GM23338 (cell line): ENCODE data around the gene CNTROB. TPM values are rescaled to one million over a fixed set of nuclear protein-coding genes. Genes with fewer than 3 reads are reported as not detected.
A peak's percentile ranks its signal among the peaks of the same experiment; 100 is the strongest.

Source experiments
- ATAC-seq: fragments of 200-7000 bp; cut with Tn5 transposase; 3 replicates; pipeline ENCODE4 v1.9.1; 2020
- DNase-seq: peaks from one replicate; pipeline ENCODE4 v3.0.0-alpha.2; 2015; ENCODE audit warnings: low spot score
- H2AFZ ChIP-seq: fragments of 200-600 bp; sonication (generic); 2 replicates; pipeline ENCODE4 v1.8.0; 2016; ENCODE audit warnings: antibody characterized with exemption, mild to moderate bottlenecking, moderate library complexity
- H3F3A ChIP-seq: fragments of 200-600 bp; sonication (generic); replicated peaks from 2 replicates; pipeline ENCODE4 v1.8.0; 2017; ENCODE audit warnings: antibody characterized with exemption, mixed run types, low read depth
- H3K27ac ChIP-seq: fragments of 200-600 bp; sonication (generic); 2 replicates; pipeline ENCODE4 v1.6.1; 2016; ENCODE audit warnings: low read depth
- H3K27me3 ChIP-seq: fragments of 200-600 bp; sonication (generic); 2 replicates; pipeline ENCODE4 v1.8.0; 2016; ENCODE audit warnings: mild to moderate bottlenecking, mixed run types, moderate library complexity; ENCODE audit not compliant: insufficient read depth
- H3K36me3 ChIP-seq: fragments of 200-600 bp; sonication (generic); 2 replicates; pipeline ENCODE4 v1.8.0; 2016; ENCODE audit warnings: mild to moderate bottlenecking; ENCODE audit not compliant: insufficient read depth
- H3K4me1 ChIP-seq: fragments of 200-600 bp; sonication (generic); 2 replicates; pipeline ENCODE4 v1.8.0; 2016; ENCODE audit warnings: mild to moderate bottlenecking, moderate library complexity; ENCODE audit not compliant: insufficient read depth
- H3K4me2 ChIP-seq: fragments of 200-600 bp; sonication (generic); 2 replicates; pipeline ENCODE4 v1.7.1; 2017; ENCODE audit warnings: mixed run types
- H3K4me3 ChIP-seq: fragments of 200-600 bp; sonication (generic); 2 replicates; pipeline ENCODE4 v1.6.1; 2016; ENCODE audit warnings: mixed run types
- H3K79me2 ChIP-seq: fragments of 200-600 bp; sonication (generic); replicated peaks from 2 replicates; pipeline ENCODE4 v1.8.0; 2017; ENCODE audit warnings: mild to moderate bottlenecking; ENCODE audit not compliant: insufficient read depth
- H3K9me2 ChIP-seq: fragments of 200-600 bp; sonication (generic); 2 replicates; pipeline ENCODE4 v1.8.0; 2017; ENCODE audit not compliant: insufficient read depth
- H4K20me1 ChIP-seq: fragments of 200-600 bp; sonication (generic); replicated peaks from 2 replicates; pipeline ENCODE4 v1.8.0; 2017; ENCODE audit warnings: mild to moderate bottlenecking; ENCODE audit not compliant: insufficient read depth
- H3K27ac Mint-ChIP-seq: 2 replicates; pipeline ENCODE4 v1.8.0; 2020; ENCODE audit warnings: inconsistent platforms, mild to moderate bottlenecking, moderate library complexity, mixed read lengths
- H3K27me3 Mint-ChIP-seq: 3 replicates; pipeline ENCODE4 v1.8.0; 2022; ENCODE audit warnings: low read depth, mild to moderate bottlenecking, moderate library complexity, mixed read lengths, inconsistent platforms; ENCODE audit not compliant: insufficient read depth, poor library complexity
- H3K36me3 Mint-ChIP-seq: 3 replicates; pipeline ENCODE4 v1.8.0; 2021; ENCODE audit warnings: low read depth, mild to moderate bottlenecking, inconsistent platforms, moderate library complexity, mixed read lengths
- H3K4me1 Mint-ChIP-seq: 3 replicates; pipeline ENCODE4 v1.8.0; 2020; ENCODE audit warnings: mild to moderate bottlenecking, inconsistent platforms, mixed read lengths
- H3K4me3 Mint-ChIP-seq: 3 replicates; pipeline ENCODE4 v1.8.0; 2021; ENCODE audit warnings: moderate library complexity, mild to moderate bottlenecking, inconsistent platforms, mixed read lengths
- H3K9me3 Mint-ChIP-seq: 3 replicates; pipeline ENCODE4 v1.8.0; 2020; ENCODE audit warnings: moderate library complexity, mild to moderate bottlenecking, inconsistent platforms, mixed read lengths
- CREB1 ChIP-seq: fragments of 250-450 bp; sonication (Bioruptor Pico); IDR thresholded peaks from 2 replicates; pipeline ENCODE4 v1.5.0; 2020; ENCODE audit warnings: low read depth, mild to moderate bottlenecking, moderate library complexity
- EZH2phosphoT487 ChIP-seq: fragments of 200-600 bp; sonication (generic); IDR thresholded peaks from one replicate; pipeline ENCODE4 v1.8.1; 2018; ENCODE audit warnings: antibody characterized with exemption; ENCODE audit not compliant: unreplicated experiment
- JUNB ChIP-seq: IDR thresholded peaks from one replicate; pipeline ENCODE4 v1.6.1; 2016; ENCODE audit warnings: antibody characterized with exemption; ENCODE audit not compliant: unreplicated experiment
- ZNF114 ChIP-seq: fragments of 250-450 bp; sonication (Bioruptor Pico); IDR thresholded peaks from 2 replicates; pipeline ENCODE4 v1.5.0; 2020; ENCODE audit warnings: mild to moderate bottlenecking, moderate library complexity
- polyA plus RNA-seq: library from polyadenylated mRNA; unstranded; fragments of >200 nt; fragmentation: Nextera tagmentation; extraction: Ambion mirVana; gene quantifications from 2 replicates; pipeline ENCODE4 v1.2.1, GENCODE V29; 2016
- total RNA-seq: library from RNA; depleted of rRNA; stranded (reverse); fragments of >200 nt; shearing (Covaris generic); gene quantifications from 2 replicates; pipeline ENCODE4 v1.2.3, GENCODE V29; 2014
- TF ChIP-seq, protein P1 (sequence below): IDR thresholded peaks from 2 replicates; pipeline ENCODE4 v1.6.1; 2016; ENCODE audit warnings: antibody characterized with exemption
- TF ChIP-seq, protein P2 (sequence below), 2 experiments: fragments of 200-600 bp in 1 of 2; sonication (generic) in 1 of 2; conservative IDR thresholded peaks; 2 replicates each; pipeline versions ENCODE4 v1.5.1 to v1.6.1; 2016 to 2017; ENCODE audit warnings: antibody characterized with exemption in 2 of 2, low read depth in 2 of 2, mild to moderate bottlenecking in 2 of 2, moderate library complexity in 1 of 2
- TF ChIP-seq, protein P3 (sequence below): fragments of 250-450 bp; sonication (Bioruptor Pico); IDR thresholded peaks from 2 replicates; pipeline ENCODE4 v1.5.0; 2020; ENCODE audit warnings: mild to moderate bottlenecking, moderate library complexity

The CNTROB gene
- total and polyA plus RNA-seq, 2 experiments from 2014 or later, result 16.3 to 18.5 TPM

DNA sequence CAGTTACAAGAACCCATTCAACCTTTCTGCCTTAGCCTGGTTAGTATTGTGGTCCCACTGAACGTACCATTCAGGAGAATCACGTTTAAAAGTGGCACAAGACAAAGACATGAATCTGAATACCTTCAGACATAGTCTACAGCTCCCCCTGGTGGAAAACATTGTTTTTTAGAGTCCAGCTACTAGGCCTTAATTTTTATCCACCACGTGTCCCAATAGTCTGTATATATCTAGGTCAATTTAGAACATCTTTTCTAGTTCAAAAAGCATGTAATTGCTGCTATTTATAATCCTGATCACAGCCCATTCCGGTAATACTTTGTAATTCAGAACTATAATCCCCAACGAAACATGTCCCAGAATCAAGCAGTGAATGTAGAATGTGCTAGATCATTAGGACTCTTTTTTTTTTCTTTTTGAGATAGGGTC is 56.8 kb downstream of the CNTROB start:
- ATAC-seq (peak; percentile 3; the same call in 2 of the 3 replicates), DNase-seq (peak; percentile 79)
- no peak overlapping the region for H3K4me3 Mint-ChIP-seq
- H4K20me1 ChIP-seq, result no peaks in the 10 kb centered on the region
- no peaks in the 10 kb centered on the region for H3K4me1 ChIP-seq
- H3K9me2 ChIP-seq, result no peaks in the 10 kb centered on the region
- peaks cover 5% of the 10 kb centered on the region; the same call in 2 of the 3 replicates for H3K4me1 Mint-ChIP-seq
- H3K4me3 ChIP-seq, result no peak overlapping the region
- H3K79me2 ChIP-seq, result no peaks in the 10 kb centered on the region
- H3K27me3 Mint-ChIP-seq, result peaks cover 25% of the 10 kb centered on the region
- H3K4me2 ChIP-seq, result no peak overlapping the region
- H3K27me3 ChIP-seq, result peaks cover 22% of the 10 kb centered on the region
- peaks cover 9% of the 10 kb centered on the region; the same call in 2 of the 3 replicates for H3K9me3 Mint-ChIP-seq
- no peak overlapping the region for H3K27ac ChIP-seq
- H3K36me3 ChIP-seq, result no peaks in the 10 kb centered on the region
- no peaks in the 10 kb centered on the region for H3F3A ChIP-seq
- H2AFZ ChIP-seq, result no peak overlapping the region
- no peak overlapping the region for H3K27ac Mint-ChIP-seq
- H3K36me3 Mint-ChIP-seq, result no peaks in the 10 kb centered on the region; the same call in 2 of the 3 replicates
- TF ChIP-seq, protein P1, sequence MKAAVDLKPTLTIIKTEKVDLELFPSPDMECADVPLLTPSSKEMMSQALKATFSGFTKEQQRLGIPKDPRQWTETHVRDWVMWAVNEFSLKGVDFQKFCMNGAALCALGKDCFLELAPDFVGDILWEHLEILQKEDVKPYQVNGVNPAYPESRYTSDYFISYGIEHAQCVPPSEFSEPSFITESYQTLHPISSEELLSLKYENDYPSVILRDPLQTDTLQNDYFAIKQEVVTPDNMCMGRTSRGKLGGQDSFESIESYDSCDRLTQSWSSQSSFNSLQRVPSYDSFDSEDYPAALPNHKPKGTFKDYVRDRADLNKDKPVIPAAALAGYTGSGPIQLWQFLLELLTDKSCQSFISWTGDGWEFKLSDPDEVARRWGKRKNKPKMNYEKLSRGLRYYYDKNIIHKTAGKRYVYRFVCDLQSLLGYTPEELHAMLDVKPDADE, result no peak
- TF ChIP-seq ZNF114 (CRISPR knock-in tag), result no peak
- TF ChIP-seq, protein P2, sequence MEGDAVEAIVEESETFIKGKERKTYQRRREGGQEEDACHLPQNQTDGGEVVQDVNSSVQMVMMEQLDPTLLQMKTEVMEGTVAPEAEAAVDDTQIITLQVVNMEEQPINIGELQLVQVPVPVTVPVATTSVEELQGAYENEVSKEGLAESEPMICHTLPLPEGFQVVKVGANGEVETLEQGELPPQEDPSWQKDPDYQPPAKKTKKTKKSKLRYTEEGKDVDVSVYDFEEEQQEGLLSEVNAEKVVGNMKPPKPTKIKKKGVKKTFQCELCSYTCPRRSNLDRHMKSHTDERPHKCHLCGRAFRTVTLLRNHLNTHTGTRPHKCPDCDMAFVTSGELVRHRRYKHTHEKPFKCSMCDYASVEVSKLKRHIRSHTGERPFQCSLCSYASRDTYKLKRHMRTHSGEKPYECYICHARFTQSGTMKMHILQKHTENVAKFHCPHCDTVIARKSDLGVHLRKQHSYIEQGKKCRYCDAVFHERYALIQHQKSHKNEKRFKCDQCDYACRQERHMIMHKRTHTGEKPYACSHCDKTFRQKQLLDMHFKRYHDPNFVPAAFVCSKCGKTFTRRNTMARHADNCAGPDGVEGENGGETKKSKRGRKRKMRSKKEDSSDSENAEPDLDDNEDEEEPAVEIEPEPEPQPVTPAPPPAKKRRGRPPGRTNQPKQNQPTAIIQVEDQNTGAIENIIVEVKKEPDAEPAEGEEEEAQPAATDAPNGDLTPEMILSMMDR (conservative IDR thresholded peaks at IDR 0.05; ENCODE audit: low read depth in 2 of 2), result peak; percentile 54 to 88
- no peak for TF ChIP-seq EZH2phosphoT487
- TF ChIP-seq JUNB, result no peak
- no peak for TF ChIP-seq CREB1 (CRISPR knock-in tag)
- TF ChIP-seq, protein P3, sequence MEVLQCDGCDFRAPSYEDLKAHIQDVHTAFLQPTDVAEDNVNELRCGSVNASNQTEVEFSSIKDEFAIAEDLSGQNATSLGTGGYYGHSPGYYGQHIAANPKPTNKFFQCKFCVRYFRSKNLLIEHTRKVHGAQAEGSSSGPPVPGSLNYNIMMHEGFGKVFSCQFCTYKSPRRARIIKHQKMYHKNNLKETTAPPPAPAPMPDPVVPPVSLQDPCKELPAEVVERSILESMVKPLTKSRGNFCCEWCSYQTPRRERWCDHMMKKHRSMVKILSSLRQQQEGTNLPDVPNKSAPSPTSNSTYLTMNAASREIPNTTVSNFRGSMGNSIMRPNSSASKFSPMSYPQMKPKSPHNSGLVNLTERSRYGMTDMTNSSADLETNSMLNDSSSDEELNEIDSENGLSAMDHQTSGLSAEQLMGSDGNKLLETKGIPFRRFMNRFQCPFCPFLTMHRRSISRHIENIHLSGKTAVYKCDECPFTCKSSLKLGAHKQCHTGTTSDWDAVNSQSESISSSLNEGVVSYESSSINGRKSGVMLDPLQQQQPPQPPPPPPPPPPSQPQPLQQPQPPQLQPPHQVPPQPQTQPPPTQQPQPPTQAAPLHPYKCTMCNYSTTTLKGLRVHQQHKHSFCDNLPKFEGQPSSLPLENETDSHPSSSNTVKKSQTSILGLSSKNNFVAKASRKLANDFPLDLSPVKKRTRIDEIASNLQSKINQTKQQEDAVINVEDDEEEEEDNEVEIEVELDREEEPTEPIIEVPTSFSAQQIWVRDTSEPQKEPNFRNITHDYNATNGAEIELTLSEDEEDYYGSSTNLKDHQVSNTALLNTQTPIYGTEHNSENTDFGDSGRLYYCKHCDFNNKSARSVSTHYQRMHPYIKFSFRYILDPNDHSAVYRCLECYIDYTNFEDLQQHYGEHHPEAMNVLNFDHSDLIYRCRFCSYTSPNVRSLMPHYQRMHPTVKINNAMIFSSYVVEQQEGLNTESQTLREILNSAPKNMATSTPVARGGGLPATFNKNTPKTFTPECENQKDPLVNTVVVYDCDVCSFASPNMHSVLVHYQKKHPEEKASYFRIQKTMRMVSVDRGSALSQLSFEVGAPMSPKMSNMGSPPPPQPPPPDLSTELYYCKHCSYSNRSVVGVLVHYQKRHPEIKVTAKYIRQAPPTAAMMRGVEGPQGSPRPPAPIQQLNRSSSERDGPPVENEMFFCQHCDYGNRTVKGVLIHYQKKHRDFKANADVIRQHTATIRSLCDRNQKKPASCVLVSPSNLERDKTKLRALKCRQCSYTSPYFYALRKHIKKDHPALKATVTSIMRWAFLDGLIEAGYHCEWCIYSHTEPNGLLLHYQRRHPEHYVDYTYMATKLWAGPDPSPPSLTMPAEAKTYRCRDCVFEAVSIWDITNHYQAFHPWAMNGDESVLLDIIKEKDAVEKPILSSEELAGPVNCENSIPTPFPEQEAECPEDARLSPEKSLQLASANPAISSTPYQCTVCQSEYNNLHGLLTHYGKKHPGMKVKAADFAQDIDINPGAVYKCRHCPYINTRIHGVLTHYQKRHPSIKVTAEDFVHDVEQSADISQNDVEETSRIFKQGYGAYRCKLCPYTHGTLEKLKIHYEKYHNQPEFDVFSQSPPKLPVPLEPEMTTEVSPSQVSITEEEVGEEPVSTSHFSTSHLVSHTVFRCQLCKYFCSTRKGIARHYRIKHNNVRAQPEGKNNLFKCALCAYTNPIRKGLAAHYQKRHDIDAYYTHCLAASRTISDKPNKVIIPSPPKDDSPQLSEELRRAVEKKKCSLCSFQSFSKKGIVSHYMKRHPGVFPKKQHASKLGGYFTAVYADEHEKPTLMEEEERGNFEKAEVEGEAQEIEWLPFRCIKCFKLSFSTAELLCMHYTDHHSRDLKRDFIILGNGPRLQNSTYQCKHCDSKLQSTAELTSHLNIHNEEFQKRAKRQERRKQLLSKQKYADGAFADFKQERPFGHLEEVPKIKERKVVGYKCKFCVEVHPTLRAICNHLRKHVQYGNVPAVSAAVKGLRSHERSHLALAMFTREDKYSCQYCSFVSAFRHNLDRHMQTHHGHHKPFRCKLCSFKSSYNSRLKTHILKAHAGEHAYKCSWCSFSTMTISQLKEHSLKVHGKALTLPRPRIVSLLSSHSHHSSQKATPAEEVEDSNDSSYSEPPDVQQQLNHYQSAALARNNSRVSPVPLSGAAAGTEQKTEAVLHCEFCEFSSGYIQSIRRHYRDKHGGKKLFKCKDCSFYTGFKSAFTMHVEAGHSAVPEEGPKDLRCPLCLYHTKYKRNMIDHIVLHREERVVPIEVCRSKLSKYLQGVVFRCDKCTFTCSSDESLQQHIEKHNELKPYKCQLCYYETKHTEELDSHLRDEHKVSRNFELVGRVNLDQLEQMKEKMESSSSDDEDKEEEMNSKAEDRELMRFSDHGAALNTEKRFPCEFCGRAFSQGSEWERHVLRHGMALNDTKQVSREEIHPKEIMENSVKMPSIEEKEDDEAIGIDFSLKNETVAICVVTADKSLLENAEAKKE (CRISPR knock-in tag), result no peak
